Measurements from ENCODE around the gene FAM117A. TPM values are rescaled to one million over a fixed set of nuclear protein-coding genes. Genes with fewer than 3 reads are reported as not detected.

The FAM117A gene
- total RNA-seq, 1 donor from 2014 or later = 16.5 TPM

DNA sequence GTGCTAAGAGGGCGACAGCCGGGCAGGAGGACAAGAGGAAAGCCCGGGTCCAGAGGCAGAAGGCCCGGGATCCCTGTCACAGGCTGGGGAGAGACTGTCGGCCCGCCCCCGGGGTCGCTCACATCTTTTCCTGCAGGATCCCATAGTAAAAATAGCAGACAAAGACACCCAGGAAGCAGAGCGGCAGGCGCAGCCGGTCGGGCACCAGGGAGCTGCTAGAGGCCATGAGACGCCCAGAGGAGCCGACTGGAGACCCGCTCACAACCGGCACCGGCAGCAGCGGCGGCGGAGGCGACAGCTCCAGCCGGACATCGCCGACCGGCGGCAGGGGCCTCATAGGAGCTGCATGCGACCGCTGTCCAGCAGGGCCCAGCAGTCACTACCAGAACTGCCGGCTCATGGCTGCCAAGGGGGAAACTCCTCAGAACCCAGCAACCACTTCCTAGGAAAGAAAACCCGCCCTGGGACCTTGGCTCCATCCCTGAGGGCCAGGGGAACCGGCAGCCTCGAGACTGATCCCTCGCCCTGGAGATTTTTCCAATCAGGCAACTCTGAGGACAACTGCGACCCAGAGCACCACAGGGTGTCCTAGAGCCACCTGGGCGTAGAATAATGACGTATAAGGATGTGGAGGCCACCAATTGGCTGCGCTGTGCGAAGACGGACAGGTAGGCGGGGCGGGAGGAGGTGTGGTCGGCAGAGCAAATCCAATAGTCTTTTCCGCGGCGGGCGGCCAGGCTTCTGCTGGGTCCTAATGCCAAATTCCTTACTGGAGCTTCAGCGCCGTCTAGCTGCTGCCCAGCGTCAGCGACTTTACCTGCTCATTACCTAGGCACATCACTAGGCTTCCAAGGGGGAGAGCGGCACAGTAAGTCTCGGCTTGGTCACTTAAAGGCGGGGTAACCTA, 56.1 kb downstream of the FAM117A start, which contains the start of gene SLC35B1:
TSS of gene SLC35B1 (minus strand) at position 357 of the 907 bp plus-strand sequence. CDS start at position 226, 131 bp downstream.
- peak within 1 kb of the TSS; percentile 88 for H3K4me3 Mint-ChIP-seq
- no peaks in the 10 kb centered on the region for H3K27me3 Mint-ChIP-seq (ENCODE audit: low read depth)
- TF ChIP-seq, protein P1, sequence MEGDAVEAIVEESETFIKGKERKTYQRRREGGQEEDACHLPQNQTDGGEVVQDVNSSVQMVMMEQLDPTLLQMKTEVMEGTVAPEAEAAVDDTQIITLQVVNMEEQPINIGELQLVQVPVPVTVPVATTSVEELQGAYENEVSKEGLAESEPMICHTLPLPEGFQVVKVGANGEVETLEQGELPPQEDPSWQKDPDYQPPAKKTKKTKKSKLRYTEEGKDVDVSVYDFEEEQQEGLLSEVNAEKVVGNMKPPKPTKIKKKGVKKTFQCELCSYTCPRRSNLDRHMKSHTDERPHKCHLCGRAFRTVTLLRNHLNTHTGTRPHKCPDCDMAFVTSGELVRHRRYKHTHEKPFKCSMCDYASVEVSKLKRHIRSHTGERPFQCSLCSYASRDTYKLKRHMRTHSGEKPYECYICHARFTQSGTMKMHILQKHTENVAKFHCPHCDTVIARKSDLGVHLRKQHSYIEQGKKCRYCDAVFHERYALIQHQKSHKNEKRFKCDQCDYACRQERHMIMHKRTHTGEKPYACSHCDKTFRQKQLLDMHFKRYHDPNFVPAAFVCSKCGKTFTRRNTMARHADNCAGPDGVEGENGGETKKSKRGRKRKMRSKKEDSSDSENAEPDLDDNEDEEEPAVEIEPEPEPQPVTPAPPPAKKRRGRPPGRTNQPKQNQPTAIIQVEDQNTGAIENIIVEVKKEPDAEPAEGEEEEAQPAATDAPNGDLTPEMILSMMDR (IDR thresholded peaks at IDR 0.05; ENCODE audit: unreplicated experiment) = peak; percentile 34
- peak within 1 kb of the TSS; percentile 99 for H3K27ac Mint-ChIP-seq
- peaks cover 17% of the 10 kb centered on the region for H3K4me1 Mint-ChIP-seq
- H3K36me3 Mint-ChIP-seq = peaks cover 18% of the 10 kb centered on the region
- no peaks in the 10 kb centered on the region for H3K9me3 Mint-ChIP-seq
- DNase-seq (ENCODE audit: low spot score in 2 of 2, unreplicated experiment in 2 of 2) = peak; percentile 93 to 94

DNA sequence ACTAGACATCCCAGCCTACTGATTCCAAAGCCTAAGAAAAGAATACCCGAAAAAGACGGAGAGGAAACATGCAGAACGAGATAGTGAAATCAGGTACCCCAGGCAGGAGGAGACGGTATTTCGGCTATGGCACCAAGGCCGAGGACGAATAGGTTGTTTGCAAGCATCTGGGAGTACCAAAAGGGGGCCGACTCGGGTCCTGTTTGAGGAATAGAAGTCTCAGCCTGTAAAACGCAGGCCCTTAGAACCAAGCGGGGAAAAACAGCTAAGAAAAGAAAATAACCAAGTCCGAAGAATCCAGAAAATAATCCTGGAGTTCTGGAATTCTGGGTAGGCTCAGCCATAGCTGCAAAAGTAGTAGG, 56.7 kb downstream of the FAM117A start:
- H3K27me3 Mint-ChIP-seq (ENCODE audit: low read depth) = no peaks in the 10 kb centered on the region
- peaks cover 18% of the 10 kb centered on the region for H3K36me3 Mint-ChIP-seq
- H3K9me3 Mint-ChIP-seq = no peaks in the 10 kb centered on the region
- TF ChIP-seq, protein P1 (IDR thresholded peaks at IDR 0.05; ENCODE audit: unreplicated experiment) = no peak
- peak overlapping the region; percentile 88 for H3K4me3 Mint-ChIP-seq
- peaks cover 17% of the 10 kb centered on the region for H3K4me1 Mint-ChIP-seq
- H3K27ac Mint-ChIP-seq = peak overlapping the region; percentile 99
- no peak for DNase-seq (ENCODE audit: low spot score in 2 of 2, unreplicated experiment in 2 of 2)

DNA sequence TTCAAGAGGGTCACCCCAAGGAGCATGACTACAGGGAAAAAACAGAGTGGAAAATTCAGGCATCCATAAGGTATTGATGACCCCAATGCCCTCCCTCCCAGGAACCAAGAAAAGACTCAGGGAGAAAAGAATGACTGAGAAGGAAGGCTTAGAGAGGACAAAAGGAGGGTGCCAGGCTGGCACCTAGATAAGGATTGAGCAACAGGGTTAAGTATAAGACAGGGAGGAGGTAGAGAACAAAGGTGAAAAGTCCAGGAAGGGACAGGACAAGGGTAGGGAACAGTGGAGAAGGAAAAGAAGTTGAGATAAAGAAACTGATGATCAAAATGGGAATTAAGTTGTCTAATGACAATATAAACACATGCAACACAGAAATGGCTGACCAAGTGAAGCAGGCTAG, 58.7 kb downstream of the FAM117A start:
- no peak overlapping the region for H3K27ac Mint-ChIP-seq

DNA sequence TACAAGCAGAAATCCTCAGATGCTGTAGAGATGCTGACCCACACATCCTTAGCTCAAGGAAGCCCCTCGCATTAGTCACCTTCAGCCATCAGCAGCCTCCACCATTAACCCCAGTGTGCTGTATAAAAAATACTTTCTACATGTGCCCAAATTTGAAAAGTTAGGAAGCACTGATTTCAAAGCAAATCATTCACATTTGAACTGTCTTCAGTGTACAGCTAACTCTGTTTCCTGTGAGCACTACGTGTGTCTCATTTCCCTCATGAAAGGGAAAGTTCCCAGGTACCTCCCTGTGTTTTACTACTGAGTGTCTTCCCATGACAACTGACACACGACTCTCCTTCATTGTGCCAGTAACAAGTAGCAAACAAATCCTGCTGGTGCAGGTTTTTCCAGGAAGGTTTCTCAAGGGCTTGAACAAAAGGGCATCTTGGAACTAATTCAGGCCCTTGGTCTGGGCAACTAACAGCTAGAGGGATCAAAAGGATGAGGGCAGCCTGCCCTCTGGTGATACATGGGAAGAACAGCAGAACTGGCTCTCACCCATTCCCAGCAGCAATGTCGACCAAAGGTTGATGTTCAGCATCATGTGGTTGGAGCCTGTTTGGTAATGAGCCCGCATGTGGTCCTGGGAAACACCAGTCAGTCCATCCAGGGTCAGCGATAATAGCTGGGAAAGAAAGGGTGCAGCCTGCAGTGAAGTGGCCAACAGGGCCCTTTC, 60.2 kb downstream of the FAM117A start:
- no peak overlapping the region for H3K4me3 Mint-ChIP-seq

More for the DNA sequence above, 58.7 kb downstream of the FAM117A start:
- Mint-ChIP-seq H3K4me1 (peaks cover 17% of the 10 kb centered on the region), H3K36me3 (peaks cover 20% of the 10 kb centered on the region), H3K9me3 (no peaks in the 10 kb centered on the region), H3K27me3 (ENCODE audit: low read depth) (no peaks in the 10 kb centered on the region), H3K4me3 (peak overlapping the region; percentile 32)
- no peak for DNase-seq (ENCODE audit: low spot score in 2 of 2, unreplicated experiment in 2 of 2)
- TF ChIP-seq, protein P1 (IDR thresholded peaks at IDR 0.05; ENCODE audit: unreplicated experiment) = no peak

GRCh38 chr17:49700960-49701359, 63.0 kb downstream of the FAM117A start:
- no peak overlapping the region for H3K27ac Mint-ChIP-seq
- TF ChIP-seq, protein P1 (IDR thresholded peaks at IDR 0.05; ENCODE audit: unreplicated experiment) = no peak
- H3K27me3 Mint-ChIP-seq (ENCODE audit: low read depth) = peaks cover 3% of the 10 kb centered on the region
- H3K4me3 Mint-ChIP-seq = no peak overlapping the region
- DNase-seq (ENCODE audit: low spot score in 2 of 2, unreplicated experiment in 2 of 2) = no peak
- H3K9me3 Mint-ChIP-seq = no peaks in the 10 kb centered on the region
- peaks cover under 1% of the 10 kb centered on the region for H3K4me1 Mint-ChIP-seq
- peaks cover 24% of the 10 kb centered on the region for H3K36me3 Mint-ChIP-seq

More for the DNA sequence above, 60.2 kb downstream of the FAM117A start:
- Mint-ChIP-seq H3K27ac (no peak overlapping the region), H3K4me1 (peaks cover 16% of the 10 kb centered on the region), H3K27me3 (ENCODE audit: low read depth) (no peaks in the 10 kb centered on the region), H3K9me3 (no peaks in the 10 kb centered on the region), H3K36me3 (peaks cover 24% of the 10 kb centered on the region)
- TF ChIP-seq, protein P1 (IDR thresholded peaks at IDR 0.05; ENCODE audit: unreplicated experiment) = no peak
- DNase-seq (ENCODE audit: low spot score in 2 of 2, unreplicated experiment in 2 of 2) = no peak

Measured in mesothelial cell of epicardium (in vitro differentiated cells).